Esophagus muscularis mucosa (tissue), 4 donors: ENCODE measurements around the gene SPATA2L. TPM values are rescaled to one million over a fixed set of nuclear protein-coding genes. Genes with fewer than 3 reads are reported as not detected.

Experiments used
- DNase-seq: peaks from one replicate; pipeline ENCODE4 v3.0.0-alpha.2; 2017; ENCODE audit errors: extremely low spot score
- H3K27ac ChIP-seq, 4 donors: fragments of 200-600 bp; sonication (generic); replicated peaks in 1 of 4; 1 replicate in 3 of 4; 2 replicates in 1 of 4; pipeline ENCODE4 v1.5.1; 2016 to 2019; ENCODE audit warnings: mild to moderate bottlenecking in 1 of 4
- H3K27me3 ChIP-seq, 4 donors: fragments of 200-600 bp; sonication (generic); one replicate each; pipeline versions ENCODE4 v1.5.1 to v1.6.0; 2016 to 2019
- H3K36me3 ChIP-seq, 4 donors: fragments of 200-600 bp; sonication (generic); one replicate each; pipeline ENCODE4 v1.5.1; 2016 to 2019
- H3K4me1 ChIP-seq, 4 donors: fragments of 200-600 bp; sonication (generic); one replicate each; pipeline ENCODE4 v1.5.1; 2016 to 2019
- H3K4me3 ChIP-seq, 4 donors: fragments of 200-600 bp; sonication (generic); 1 replicate in 2 of 4; 2 replicates in 2 of 4; pipeline ENCODE4 v1.5.1; 2016 to 2019; ENCODE audit warnings: mild to moderate bottlenecking in 4 of 4, moderate library complexity in 1 of 4
- H3K9me3 ChIP-seq, 4 donors: fragments of 200-600 bp; sonication (generic); 1 replicate in 3 of 4; 2 replicates in 1 of 4; pipeline ENCODE4 v1.5.1; 2016 to 2019
- EP300 ChIP-seq: sonication (generic); formaldehyde crosslinking; IDR thresholded peaks from one replicate; pipeline ENCODE4 v1.6.1; 2017; ENCODE audit warnings: antibody characterized with exemption
- POLR2A ChIP-seq: fragments of 450-650 bp; IDR thresholded peaks from one replicate; pipeline ENCODE4 v1.6.1; 2017; ENCODE audit warnings: antibody characterized with exemption, moderate library complexity, mild to moderate bottlenecking, low read depth
- POLR2AphosphoS5 ChIP-seq, 2 donors: sonication (generic); formaldehyde crosslinking; IDR thresholded peaks; one replicate each; pipeline ENCODE4 v1.6.1; 2017; ENCODE audit warnings: antibody characterized with exemption in 2 of 2
- WGBS: methylation state at CpG from one replicate; pipeline ENCODE4 v1.1.5; 2018; 5-methylcytosine and 5-hydroxymethylcytosine counted together
- intact Hi-C: fragments of 100-400 bp; cut with DNase I; formaldehyde crosslinking; loops from one replicate; pipeline ENCODE4 v1.15.1; 2023
- total RNA-seq, 4 donors: library from RNA; depleted of rRNA; stranded (reverse); fragments of >200 nt; gene quantifications; one replicate each; pipeline versions ENCODE4 v1.1.0 to v1.2.1, GENCODE V29; 2016
- TF ChIP-seq, protein P1 (sequence below), 3 experiments: fragments of 200-600 bp in 2 of 3; fragments of 450-650 bp in 1 of 3; sonication (generic) in 2 of 3; IDR thresholded peaks; one replicate each; pipeline ENCODE4 v1.5.1; 2017 to 2019; ENCODE audit warnings: antibody characterized with exemption in 3 of 3, mild to moderate bottlenecking in 2 of 3, moderate library complexity in 1 of 3

The SPATA2L gene
- total RNA-seq, 4 donors from 2014 or later = 10.8 to 32.0 (median 21.9) TPM

- intact Hi-C loops = no loop called here
- Histone ChIP-seq H3K27ac (no peak overlapping the region), H3K9me3 (no peaks in the 10 kb centered on the region), H3K4me1 (no peaks in the 10 kb centered on the region), H3K4me3 (no peak overlapping the region), H3K27me3 (no peaks in the 10 kb centered on the region), H3K36me3 (peaks cover under 1 to 21% (median 13%) of the 10 kb centered on the region in 4 donors)
- WGBS = 89% methylated on average over 13 of the region's 16 CpGs
- TF ChIP-seq EP300 = no peak
- TF ChIP-seq, protein P1, sequence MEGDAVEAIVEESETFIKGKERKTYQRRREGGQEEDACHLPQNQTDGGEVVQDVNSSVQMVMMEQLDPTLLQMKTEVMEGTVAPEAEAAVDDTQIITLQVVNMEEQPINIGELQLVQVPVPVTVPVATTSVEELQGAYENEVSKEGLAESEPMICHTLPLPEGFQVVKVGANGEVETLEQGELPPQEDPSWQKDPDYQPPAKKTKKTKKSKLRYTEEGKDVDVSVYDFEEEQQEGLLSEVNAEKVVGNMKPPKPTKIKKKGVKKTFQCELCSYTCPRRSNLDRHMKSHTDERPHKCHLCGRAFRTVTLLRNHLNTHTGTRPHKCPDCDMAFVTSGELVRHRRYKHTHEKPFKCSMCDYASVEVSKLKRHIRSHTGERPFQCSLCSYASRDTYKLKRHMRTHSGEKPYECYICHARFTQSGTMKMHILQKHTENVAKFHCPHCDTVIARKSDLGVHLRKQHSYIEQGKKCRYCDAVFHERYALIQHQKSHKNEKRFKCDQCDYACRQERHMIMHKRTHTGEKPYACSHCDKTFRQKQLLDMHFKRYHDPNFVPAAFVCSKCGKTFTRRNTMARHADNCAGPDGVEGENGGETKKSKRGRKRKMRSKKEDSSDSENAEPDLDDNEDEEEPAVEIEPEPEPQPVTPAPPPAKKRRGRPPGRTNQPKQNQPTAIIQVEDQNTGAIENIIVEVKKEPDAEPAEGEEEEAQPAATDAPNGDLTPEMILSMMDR (IDR thresholded peaks at IDR 0.05) = no peak
- TF ChIP-seq POLR2A = no peak
- no peak for TF ChIP-seq POLR2AphosphoS5 (IDR thresholded peaks at IDR 0.05)
- DNase-seq = no peak
Observed at GRCh38 chr16:89744813-89745212, 43.3 kb upstream of the SPATA2L start.

- Histone ChIP-seq H3K27ac (no peak overlapping the region), H3K27me3 (no peaks in the 10 kb centered on the region), H3K4me1 (no peaks in the 10 kb centered on the region), H3K36me3 (peaks cover 18 to 40% (median 32%) of the 10 kb centered on the region in 4 donors), H3K4me3 (no peak overlapping the region), H3K9me3 (no peaks in the 10 kb centered on the region)
- TF ChIP-seq, protein P1 (IDR thresholded peaks at IDR 0.05) = no peak
- TF ChIP-seq POLR2AphosphoS5 (IDR thresholded peaks at IDR 0.05) (no peak), EP300 (no peak), POLR2A (no peak)
- 79% methylated on average over 2 of the region's 4 CpGs for WGBS
- DNase-seq = no peak
- intact Hi-C loops = no loop called here
Observed at GRCh38 chr16:89742948-89743347, 41.4 kb upstream of the SPATA2L start.

GRCh38 chr16:89741342-89742014 is 40.0 kb upstream of the SPATA2L start:
- peaks cover 32 to 55% (median 47%) of the 10 kb centered on the region in 4 donors for H3K36me3 ChIP-seq
- no peak overlapping the region for H3K27ac ChIP-seq
- 69% methylated on average over 5 of the region's 11 CpGs for WGBS
- no peak for DNase-seq
- H3K27me3 ChIP-seq = no peaks in the 10 kb centered on the region
- intact Hi-C loops = no loop called here
- H3K4me1 ChIP-seq = no peaks in the 10 kb centered on the region
- TF ChIP-seq, protein P1 (IDR thresholded peaks at IDR 0.05) = no peak
- TF ChIP-seq POLR2AphosphoS5 (IDR thresholded peaks at IDR 0.05) (peak in 1 of 2 donors; percentile 9), EP300 (no peak), POLR2A (no peak)
- no peak overlapping the region for H3K4me3 ChIP-seq
- H3K9me3 ChIP-seq = no peaks in the 10 kb centered on the region

- intact Hi-C loops = no loop called here
- no peaks in the 10 kb centered on the region for H3K4me1 ChIP-seq
- no peak for DNase-seq
- 89% methylated on average over 5 of the region's 9 CpGs for WGBS
- H3K4me3 ChIP-seq = no peak overlapping the region
- no peaks in the 10 kb centered on the region for H3K27me3 ChIP-seq
- TF ChIP-seq EP300 (no peak), POLR2A (no peak), POLR2AphosphoS5 (IDR thresholded peaks at IDR 0.05) (no peak)
- TF ChIP-seq, protein P1 (IDR thresholded peaks at IDR 0.05) = no peak
- no peaks in the 10 kb centered on the region for H3K9me3 ChIP-seq
- H3K27ac ChIP-seq = no peak overlapping the region
- H3K36me3 ChIP-seq = peaks cover 51 to 76% (median 68%) of the 10 kb centered on the region in 4 donors
Observed at GRCh38 chr16:89739383-89739782, 37.9 kb upstream of the SPATA2L start.
